ENCODE data around the gene CHTF18. TPM values are rescaled to one million over a fixed set of nuclear protein-coding genes. Genes with fewer than 3 reads are reported as not detected.

CHTF18 gene
- total RNA-seq, 1 donor from 2014 or later, result 12.3 TPM

DNA sequence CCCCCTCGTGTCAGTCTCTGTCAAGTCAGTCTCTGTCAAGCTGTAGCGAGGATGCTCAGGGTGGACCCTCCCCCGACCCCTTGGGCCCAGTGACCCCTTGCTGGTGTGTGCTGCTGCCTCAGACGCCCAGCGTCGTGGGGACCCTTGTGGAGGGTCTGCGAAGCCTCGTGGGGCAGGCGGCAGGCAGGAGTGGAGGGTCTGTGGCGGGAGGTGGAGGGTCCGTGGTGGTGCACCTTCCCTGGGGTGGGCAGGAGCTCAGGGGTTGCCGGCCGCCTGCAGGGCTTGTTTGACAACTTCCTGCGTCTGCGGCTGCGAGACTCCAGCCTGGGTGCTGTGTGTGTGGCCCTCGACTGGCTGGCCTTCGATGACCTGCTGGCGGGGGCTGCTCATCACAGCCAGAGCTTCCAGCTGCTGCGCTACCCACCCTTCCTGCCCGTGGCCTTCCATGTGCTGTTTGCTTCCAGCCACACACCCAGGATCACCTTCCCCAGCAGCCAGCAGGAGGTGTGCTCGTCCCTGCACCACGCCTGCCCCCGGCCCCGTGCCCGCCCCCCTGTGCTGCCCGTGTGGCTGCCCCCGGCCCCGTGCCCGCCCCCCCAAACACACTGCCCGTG is 6.5 kb downstream of the CHTF18 start:
- intact Hi-C loops (cut with DNase I), result no loop called here
- Histone ChIP-seq H3K4me3 (no peak overlapping the region), H3K27ac (no peak overlapping the region), H3K27me3 (peaks cover 12% of the 10 kb centered on the region), H3K36me3 (no peaks in the 10 kb centered on the region), H3K4me1 (no peaks in the 10 kb centered on the region), H3K9me3 (no peaks in the 10 kb centered on the region)
- ATAC-seq (no peak), DNase-seq (no peak)
- TF ChIP-seq, protein P1, sequence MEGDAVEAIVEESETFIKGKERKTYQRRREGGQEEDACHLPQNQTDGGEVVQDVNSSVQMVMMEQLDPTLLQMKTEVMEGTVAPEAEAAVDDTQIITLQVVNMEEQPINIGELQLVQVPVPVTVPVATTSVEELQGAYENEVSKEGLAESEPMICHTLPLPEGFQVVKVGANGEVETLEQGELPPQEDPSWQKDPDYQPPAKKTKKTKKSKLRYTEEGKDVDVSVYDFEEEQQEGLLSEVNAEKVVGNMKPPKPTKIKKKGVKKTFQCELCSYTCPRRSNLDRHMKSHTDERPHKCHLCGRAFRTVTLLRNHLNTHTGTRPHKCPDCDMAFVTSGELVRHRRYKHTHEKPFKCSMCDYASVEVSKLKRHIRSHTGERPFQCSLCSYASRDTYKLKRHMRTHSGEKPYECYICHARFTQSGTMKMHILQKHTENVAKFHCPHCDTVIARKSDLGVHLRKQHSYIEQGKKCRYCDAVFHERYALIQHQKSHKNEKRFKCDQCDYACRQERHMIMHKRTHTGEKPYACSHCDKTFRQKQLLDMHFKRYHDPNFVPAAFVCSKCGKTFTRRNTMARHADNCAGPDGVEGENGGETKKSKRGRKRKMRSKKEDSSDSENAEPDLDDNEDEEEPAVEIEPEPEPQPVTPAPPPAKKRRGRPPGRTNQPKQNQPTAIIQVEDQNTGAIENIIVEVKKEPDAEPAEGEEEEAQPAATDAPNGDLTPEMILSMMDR (IDR thresholded peaks at IDR 0.05), result no peak

DNA sequence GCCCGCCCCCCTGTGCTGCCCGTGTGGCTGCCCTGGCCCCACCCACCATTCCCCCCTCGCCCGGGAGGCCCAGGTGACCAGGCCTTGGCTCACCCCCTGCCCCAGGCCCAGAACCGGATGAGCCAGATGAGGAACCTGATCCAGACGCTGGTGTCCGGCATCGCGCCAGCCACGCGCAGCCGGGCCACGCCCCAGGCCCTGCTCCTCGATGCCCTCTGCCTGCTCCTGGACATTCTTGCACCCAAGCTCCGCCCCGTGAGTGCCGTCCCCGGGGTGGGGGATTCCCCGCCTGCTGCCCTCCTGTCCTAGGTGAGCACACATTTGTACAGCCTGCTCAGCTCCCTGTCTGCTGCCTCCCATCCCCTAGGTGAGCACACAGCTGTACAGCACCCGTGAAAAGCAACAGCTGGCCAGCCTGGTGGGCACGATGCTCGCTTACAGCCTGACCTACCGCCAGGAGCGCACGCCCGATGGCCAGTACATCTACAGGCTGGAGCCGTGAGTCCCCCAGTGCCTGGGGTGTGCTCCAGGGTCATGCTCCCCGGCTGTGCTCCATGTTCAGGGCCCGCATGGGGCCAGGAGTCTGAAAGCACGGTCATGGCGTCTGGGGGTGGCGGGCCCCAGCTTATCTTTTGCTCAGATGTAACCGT is 7.3 kb downstream of the CHTF18 start:
- peaks cover 20% of the 10 kb centered on the region for H3K27me3 ChIP-seq
- H3K4me1 ChIP-seq, result no peaks in the 10 kb centered on the region
- H3K27ac ChIP-seq, result no peak overlapping the region
- H3K9me3 ChIP-seq, result no peaks in the 10 kb centered on the region
- intact Hi-C loops (cut with DNase I), result no loop called here
- ATAC-seq (no peak), DNase-seq (no peak)
- TF ChIP-seq, protein P1 (IDR thresholded peaks at IDR 0.05), result no peak
- H3K4me3 ChIP-seq, result no peak overlapping the region
- H3K36me3 ChIP-seq, result no peaks in the 10 kb centered on the region

DNA sequence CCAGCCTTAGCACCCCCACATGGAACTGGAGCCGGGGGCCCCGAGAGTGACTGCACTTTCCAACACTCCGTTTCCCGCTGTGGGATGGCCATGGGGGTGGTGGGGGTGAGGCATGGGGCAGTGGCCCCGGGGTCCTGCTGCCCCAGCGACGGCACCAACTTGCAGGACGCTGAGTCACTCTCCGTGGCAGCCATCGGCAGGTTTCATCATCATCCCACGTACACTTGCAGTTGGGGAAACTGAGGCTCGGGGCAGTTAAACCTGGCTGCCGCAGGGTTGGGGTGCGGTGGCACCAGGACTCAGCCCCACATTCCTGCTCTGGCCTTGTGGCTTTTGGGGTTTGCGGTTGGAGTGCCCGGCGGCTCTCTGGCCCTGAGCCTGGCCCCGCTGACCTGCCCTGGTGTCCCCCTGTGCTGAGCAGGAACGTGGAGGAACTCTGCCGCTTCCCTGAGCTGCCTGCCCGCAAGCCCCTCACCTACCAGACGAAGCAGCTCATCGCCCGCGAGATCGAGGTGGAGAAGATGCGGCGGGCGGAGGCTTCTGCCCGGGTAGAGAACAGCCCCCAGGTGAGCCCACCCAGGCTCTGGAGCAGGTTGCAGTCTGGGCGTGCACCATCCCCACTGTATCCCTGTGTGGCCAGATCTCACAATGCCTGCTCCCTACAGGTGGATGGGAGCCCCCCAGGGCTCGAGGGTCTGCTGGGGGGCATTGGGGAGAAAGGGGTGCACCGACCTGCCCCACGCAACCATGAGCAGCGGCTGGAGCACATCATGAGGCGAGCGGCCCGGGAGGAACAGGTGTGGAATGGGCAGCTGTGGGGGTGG is 8.1 kb downstream of the CHTF18 start:
- intact Hi-C loops (cut with DNase I), result no loop called here
- DNase-seq (no peak), ATAC-seq (no peak)
- TF ChIP-seq, protein P1 (IDR thresholded peaks at IDR 0.05), result no peak
- H3K9me3 ChIP-seq, result no peaks in the 10 kb centered on the region
- H3K36me3 ChIP-seq, result no peaks in the 10 kb centered on the region
- no peaks in the 10 kb centered on the region for H3K4me1 ChIP-seq
- H3K27me3 ChIP-seq, result peaks cover 28% of the 10 kb centered on the region
- no peak overlapping the region for H3K27ac ChIP-seq
- no peak overlapping the region for H3K4me3 ChIP-seq

DNA sequence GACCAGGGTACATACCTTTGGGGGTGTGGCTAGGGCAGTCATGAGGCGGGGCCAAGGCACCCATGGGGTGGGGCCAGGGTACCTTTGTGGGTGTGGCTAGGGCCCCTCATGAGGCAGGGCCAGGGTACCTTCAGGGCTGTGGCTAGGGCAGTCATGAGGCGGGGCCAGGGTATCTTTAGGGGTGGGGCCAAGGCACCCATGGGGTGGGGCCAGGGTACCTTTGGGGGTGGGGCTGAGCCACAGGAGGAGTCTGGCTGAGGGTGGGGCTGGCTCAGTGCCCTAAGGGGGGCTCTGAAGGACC is 8.7 kb downstream of the CHTF18 start:
- ATAC-seq (no peak), DNase-seq (no peak)
- TF ChIP-seq, protein P1 (IDR thresholded peaks at IDR 0.05), result no peak
- intact Hi-C loops (cut with DNase I), result no loop called here
- H3K27me3 ChIP-seq, result peaks cover 32% of the 10 kb centered on the region
- no peaks in the 10 kb centered on the region for H3K4me1 ChIP-seq
- H3K27ac ChIP-seq, result no peak overlapping the region
- no peaks in the 10 kb centered on the region for H3K9me3 ChIP-seq
- H3K4me3 ChIP-seq, result no peak overlapping the region
- no peaks in the 10 kb centered on the region for H3K36me3 ChIP-seq

DNA sequence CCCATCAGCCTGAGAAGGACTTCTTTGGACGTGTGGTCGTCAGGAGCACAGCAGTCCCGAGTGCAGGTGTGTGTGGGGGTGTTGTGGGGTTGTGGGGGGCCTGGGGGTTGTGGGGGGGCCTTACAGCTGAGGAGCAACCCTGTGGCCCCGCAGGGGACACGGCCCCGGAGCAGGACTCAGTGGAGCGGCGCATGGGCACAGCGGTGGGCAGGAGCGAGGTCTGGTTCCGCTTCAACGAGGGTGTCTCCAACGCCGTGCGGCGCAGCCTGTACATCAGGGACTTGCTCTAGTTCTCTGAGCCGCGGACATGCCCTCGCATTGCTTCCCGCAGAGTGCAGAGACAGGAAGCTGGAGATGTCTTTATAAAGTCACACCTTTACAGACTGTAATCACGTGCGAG is 9.3 kb downstream of the CHTF18 start:
- Histone ChIP-seq H3K27me3 (peaks cover 35% of the 10 kb centered on the region), H3K9me3 (no peaks in the 10 kb centered on the region), H3K27ac (no peak overlapping the region), H3K36me3 (no peaks in the 10 kb centered on the region), H3K4me3 (no peak overlapping the region), H3K4me1 (no peaks in the 10 kb centered on the region)
- intact Hi-C loops (cut with DNase I), result no loop called here
- TF ChIP-seq, protein P1 (IDR thresholded peaks at IDR 0.05), result no peak
- DNase-seq, result no peak
- ATAC-seq, result no peak
